Inferior parietal cortex (tissue), 1 donor: ENCODE results near the gene DCP1B.

Experiments
- DNase-seq: peaks from one replicate; pipeline ENCODE4 v3.0.0-alpha.2; 2016; ENCODE audit errors: extremely low spot score

DCP1B gene

GRCh38 chr12:1935242-1935641 is 69.0 kb downstream of the DCP1B start:
- no peak for DNase-seq

GRCh38 chr12:1934831-1935230 is 69.4 kb downstream of the DCP1B start:
- DNase-seq, result no peak

GRCh38 chr12:1934068-1934467 is 70.2 kb downstream of the DCP1B start:
- no peak for DNase-seq

GRCh38 chr12:1933342-1934051 is 70.8 kb downstream of the DCP1B start:
- DNase-seq, result no peak

GRCh38 chr12:1932264-1932777 is 71.9 kb downstream of the DCP1B start:
- no peak for DNase-seq

GRCh38 chr12:1931642-1932041 is 72.6 kb downstream of the DCP1B start:
- DNase-seq, result no peak

GRCh38 chr12:1930803-1931597 is 73.3 kb downstream of the DCP1B start:
- DNase-seq, result no peak

GRCh38 chr12:1929985-1930802 is 74.1 kb downstream of the DCP1B start:
- DNase-seq, result no peak

GRCh38 chr12:1929241-1929984 is 74.8 kb downstream of the DCP1B start:
- DNase-seq, result no peak

- DNase-seq, result no peak
Observed at GRCh38 chr12:1928439-1929121, 75.7 kb downstream of the DCP1B start.

- DNase-seq, result no peak
Observed at GRCh38 chr12:1927751-1928351, 76.4 kb downstream of the DCP1B start.

GRCh38 chr12:1927051-1927680 is 77.1 kb downstream of the DCP1B start:
- DNase-seq, result no peak

GRCh38 chr12:1926251-1926657 is 78.0 kb downstream of the DCP1B start:
- no peak for DNase-seq

- DNase-seq, result no peak
Observed at GRCh38 chr12:1925684-1926006, 78.6 kb downstream of the DCP1B start.

- no peak for DNase-seq
Observed at GRCh38 chr12:1924996-1925683, 79.1 kb downstream of the DCP1B start.

- DNase-seq, result no peak
Observed at GRCh38 chr12:1922985-1923384, 81.3 kb downstream of the DCP1B start.

GRCh38 chr12:1922075-1922709 is 82.1 kb downstream of the DCP1B start:
- DNase-seq, result no peak

GRCh38 chr12:1920971-1921370 is 83.3 kb downstream of the DCP1B start:
- DNase-seq, result no peak

GRCh38 chr12:1920436-1920835 is 83.8 kb downstream of the DCP1B start:
- DNase-seq, result no peak
